Fibroblast of lung (primary cell): ENCODE results near the gene LRSAM1.

Experiments
- CTCF ChIP-seq, 2 donors: IDR thresholded peaks in 1 of 2; conservative IDR thresholded peaks in 1 of 2; 1 replicate in 1 of 2; 2 replicates in 1 of 2; pipeline ENCODE4 v1.5.1; 2011 to 2012; ENCODE audit warnings: low read length in 2 of 2, control low read depth in 1 of 2, inconsistent platforms in 1 of 2, low read depth in 1 of 2, mild to moderate bottlenecking in 1 of 2
- EZH2 ChIP-seq: IDR thresholded peaks from 2 replicates; pipeline ENCODE4 v1.5.1; 2012; ENCODE audit warnings: low read length, control low read depth, mild to moderate bottlenecking; ENCODE audit errors: missing control alignments

GRCh38 chr9:127445851-127446712, 5.2 kb upstream of the LRSAM1 start:
- TF ChIP-seq CTCF (conservative IDR thresholded peaks at IDR 0.05 in 1 of 2, IDR thresholded peaks at IDR 0.05 in 1 of 2; ENCODE audit: low read depth in 1 of 2, low read length in 2 of 2) (no peak), EZH2 (no peak)
